T-helper 2 cell treated with Interferon-gamma antibody and Interleukin-4, amounts not matched to agents 100 ng/mL and 5 ng/mL, for 36 hours (primary cell): ENCODE measurements around the gene AFAP1L2. TPM values are rescaled to one million over a fixed set of nuclear protein-coding genes. Genes with fewer than 3 reads are reported as not detected.

Source experiments
- intact Hi-C: fragments of 100-400 bp; cut with micrococcal nuclease; formaldehyde crosslinking; loops from one replicate; pipeline ENCODE4 v1.15.1; 2023
- total RNA-seq: library from RNA; stranded (reverse); gene quantifications from 2 replicates; pipeline ENCODE4 v1.2.3, GENCODE V29; 2022

Gene AFAP1L2
- total RNA-seq, 1 donor from 2014 or later = 1.9 TPM

DNA sequence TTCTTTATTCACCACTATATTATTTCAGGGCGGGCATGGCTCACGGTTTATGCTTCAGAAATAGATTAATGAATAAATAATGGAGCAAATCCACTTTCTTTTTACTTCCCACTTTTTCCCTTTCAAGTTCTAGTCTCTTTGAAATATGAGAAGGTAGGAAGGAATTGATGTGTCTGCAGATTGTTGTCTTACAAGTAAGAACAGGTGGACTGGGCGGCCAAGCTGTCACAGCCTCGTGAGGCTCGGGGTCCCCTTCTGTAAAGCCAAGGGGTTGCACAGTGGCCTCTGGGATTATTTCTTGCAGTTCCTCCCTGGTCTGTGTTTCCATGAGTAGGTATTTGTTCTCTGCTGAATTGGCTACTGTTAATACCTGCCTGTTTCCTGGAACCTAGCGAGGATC is 154.1 kb downstream of the AFAP1L2 start:
- intact Hi-C loops = no loop called here

DNA sequence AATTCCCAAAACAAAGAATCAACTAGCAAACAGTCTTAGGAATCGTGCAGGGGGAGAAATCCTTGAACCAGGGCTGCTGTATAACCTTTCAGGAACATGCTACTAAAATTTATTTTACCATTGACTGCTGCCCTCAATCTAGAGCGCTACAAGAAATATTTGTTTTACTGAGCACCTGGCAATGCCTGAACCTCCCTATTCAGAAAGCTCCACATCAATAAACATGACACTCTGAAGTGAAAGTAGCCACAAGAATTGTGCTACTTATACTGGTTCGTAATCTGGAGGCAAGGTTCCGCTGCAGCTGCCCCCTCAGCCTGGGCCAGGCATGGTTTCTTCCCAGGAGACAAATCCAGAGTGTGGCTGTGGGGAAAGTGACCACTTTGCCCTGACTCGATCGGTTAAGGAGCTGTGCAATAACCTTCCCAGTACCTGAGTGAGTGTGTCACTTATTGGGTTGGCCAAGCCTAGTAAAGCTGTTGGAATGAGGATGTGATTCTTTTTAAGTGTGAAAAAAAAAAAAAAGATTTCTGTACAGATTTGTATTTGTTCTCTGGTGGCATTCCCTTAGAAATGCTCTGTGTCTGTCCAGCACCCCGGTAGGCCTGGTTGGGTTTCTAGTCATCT is 157.5 kb downstream of the AFAP1L2 start:
- intact Hi-C loops = no loop called here

DNA sequence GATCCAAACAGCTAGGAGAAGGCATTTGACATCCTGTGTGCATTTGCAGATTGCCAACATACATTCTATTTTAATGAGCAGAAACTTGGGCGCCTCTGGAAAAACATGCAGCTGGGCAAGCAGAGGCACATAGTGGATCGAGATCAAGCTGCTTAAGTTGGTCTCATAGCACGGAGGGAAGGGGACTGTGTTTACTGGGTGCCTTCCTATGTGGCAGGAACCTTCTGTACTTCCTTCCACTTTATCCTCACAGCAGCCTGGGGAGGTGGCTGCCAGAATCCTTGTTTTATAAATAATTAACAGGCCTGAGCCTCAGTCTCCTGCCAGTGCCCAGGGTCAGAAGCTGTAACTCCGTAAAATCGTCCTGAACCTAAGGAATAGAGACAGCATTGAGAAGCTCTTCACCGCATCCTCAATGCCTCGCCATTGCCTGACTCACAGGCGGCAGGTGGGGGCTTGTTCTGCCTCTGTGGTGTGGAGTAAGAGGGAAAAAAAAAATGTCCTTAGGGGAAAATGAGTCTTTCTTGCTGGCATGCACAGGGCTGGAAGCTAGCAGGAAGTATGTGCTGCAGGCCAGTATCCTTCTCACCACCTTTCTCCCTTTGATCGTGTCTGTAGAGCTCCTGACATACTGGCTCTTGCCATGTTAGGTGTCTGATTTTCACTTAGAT is 159.0 kb downstream of the AFAP1L2 start:
- intact Hi-C loops = no loop called here

Other genes starting within 250 kb of the AFAP1L2 start
- 15.0 and 15.6 TPM in 2 replicates for gene CCDC186, start 230.3 kb downstream of the AFAP1L2 start, total RNA-seq
- 0.09 and 0.23 TPM in 2 replicates for gene TDRD1, start 225.1 kb downstream of the AFAP1L2 start, total RNA-seq
- gene VWA2, start 165.2 kb downstream of the AFAP1L2 start, total RNA-seq = not detected in 2 replicates